GM18520 (cell line): ENCODE measurements around the gene HMGXB4.
A peak's percentile ranks its signal among the peaks of the same experiment; 100 is the strongest.
"Not testable (repeated sequence)": the region's sequence is repeated elsewhere in the genome, so short reads cannot be mapped to it uniquely, and the experiment has no call there.

Source experiments
- ATAC-seq: cut with Tn5 transposase; IDR thresholded peaks from one replicate; pipeline ENCODE4 v1.9.1; 2021; ENCODE audit not compliant: unreplicated experiment

Gene HMGXB4

DNA sequence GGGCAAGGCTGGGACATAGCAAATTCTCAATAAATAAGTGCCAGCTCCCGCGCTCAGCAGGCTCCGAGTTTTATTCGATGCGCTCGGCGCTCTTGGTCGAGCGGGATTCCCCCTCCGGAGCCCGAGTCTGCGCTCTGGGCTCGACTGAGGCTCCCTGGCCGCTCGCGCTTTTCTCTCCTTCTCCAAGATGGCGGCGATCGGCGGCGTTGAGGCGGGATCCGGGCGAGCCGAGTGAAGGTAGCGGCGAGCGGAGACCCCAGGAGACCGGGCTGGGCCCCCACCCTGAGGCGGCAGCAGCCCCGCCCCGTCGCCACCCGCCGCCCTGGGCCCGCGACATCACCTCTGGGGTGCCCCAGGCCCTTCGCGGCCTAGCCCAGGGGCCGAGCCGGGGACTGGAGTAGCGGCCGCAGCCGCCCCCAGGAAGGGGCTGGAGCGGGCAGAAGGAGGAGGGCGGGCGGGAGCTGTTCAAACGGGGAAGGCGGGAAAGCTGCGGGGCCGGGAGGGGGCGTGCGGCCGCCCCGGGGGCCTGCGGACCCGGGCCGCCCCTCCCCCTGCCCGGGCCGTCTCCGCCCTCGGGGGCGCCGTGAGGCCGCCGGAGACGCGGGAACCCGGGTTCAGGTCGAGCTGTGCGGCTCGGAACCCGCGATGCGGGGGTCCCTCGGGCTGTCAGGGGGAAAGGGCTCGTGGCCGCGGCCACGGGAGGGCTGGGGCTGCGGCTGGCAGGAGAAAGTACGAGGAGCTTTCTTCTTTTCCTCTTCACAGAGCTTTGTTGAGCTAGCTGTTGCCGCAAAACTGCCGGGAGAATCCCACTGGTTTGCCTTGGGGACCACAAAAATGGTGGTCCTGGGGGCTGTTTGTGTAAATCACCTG, at the start of gene HMGXB4:
HMGXB4 (plus strand) TSS at position 173 of the 870 bp plus-strand sequence. CDS start 4,898 bp downstream, outside the sequence.
- ATAC-seq, result peak; percentile 70

GRCh38 chr22:35208003-35208402, 49.3 kb upstream of the HMGXB4 start:
- no peak for ATAC-seq

DNA sequence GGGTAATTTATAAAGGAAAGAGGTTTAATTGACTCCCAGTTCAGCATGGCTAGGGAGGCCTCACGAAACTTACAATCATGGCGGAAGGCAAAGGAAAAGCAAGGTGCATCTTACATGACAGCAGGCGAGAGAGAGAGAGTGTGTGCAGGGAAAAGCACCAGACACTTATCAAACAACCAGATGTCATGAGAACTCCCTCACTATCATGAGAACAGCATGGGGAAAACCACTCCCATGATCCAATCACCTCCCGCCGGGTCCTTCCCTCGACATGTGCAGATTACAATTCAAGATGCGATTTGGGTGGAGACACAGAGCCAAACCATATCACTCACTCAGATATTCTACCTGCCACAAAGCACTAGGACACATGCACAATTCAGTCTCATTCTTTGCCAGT, 48.1 kb upstream of the HMGXB4 start:
- no peak for ATAC-seq

- ATAC-seq, result no peak
Observed at GRCh38 chr22:35212009-35212408, 45.3 kb upstream of the HMGXB4 start.

- ATAC-seq, result no peak
Observed at GRCh38 chr22:35212996-35213395, 44.3 kb upstream of the HMGXB4 start.

DNA sequence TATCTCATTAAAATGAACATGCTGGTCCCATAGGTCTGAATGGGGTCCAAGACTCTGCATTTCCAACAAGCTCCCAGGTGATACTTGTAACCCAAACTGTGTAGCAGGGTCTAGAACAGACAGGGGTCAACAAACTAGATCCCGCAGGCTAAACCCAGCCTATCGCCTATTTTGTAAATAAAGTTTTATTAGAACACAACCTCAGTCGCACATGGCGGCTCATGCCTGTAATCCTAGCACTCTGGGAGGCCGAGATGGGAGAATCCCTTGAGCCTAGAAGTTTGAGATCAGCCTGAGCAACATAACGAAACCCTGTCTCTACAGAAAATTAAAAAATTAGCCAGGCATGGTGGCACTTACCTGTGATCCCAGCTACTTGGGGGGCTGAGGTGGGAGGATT, 42.3 kb upstream of the HMGXB4 start:
- no peak for ATAC-seq

GRCh38 chr22:35215993-35216392, 41.3 kb upstream of the HMGXB4 start:
- no peak for ATAC-seq

- ATAC-seq, result no peak
Observed at GRCh38 chr22:35217527-35217926, 39.8 kb upstream of the HMGXB4 start.

DNA sequence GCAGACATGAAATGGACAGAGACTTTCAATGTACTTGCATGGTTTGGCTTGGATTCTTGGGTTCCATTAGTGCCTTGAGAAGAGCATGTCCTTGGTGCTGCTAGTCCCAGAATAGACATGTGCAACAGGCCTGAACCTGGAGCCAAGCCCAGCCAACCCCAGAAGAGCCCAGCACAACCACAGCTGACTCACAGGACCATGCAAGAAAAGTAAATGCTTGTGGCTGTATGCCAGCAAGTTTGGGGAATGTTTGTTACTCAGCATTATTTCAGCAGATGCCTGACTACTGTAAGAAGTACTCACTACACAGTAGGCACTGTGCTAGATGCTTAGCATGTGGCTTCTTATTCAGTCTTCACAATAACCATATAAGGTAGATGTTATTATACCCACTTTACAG, 39.2 kb upstream of the HMGXB4 start:
- ATAC-seq, result no peak

DNA sequence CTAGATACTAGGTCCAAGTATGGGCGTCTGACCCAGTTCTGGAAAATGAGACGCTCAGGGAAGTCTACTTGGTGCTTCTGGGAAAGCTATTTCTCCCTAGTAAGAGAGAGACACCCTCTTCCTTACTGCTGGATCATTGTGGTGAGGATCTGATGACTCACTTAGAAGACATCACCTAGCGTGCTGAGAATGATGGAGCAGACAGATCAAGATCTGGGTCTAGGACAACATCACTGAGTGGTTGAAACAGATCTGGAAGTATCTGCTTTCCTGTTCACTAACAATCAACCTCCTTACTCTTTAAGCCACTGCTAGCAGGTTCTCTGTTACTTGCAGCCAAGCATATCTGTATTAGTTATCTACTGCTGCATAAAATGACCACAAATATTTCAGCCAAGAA, 38.3 kb upstream of the HMGXB4 start:
- no peak for ATAC-seq

DNA sequence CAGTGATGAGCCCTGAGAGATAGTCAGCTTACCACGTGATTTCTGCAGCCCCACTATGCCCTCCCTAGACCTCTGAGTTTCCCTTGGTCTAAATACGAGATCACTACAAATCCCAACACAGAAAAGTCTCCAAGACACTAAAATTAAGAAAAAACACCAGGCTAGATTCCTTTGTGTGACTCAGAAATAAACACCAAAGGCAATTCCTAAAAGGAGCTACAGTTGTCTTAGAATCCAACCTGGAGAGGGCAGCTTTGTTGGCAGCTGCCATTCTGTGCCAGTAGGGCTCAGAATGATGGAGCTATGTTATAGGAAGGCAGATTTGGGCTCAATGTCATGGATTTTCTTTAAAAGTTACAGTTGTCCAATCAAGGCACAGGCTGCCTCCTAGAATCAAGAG, 37.1 kb upstream of the HMGXB4 start:
- no peak for ATAC-seq

GRCh38 chr22:35225010-35225409, 32.3 kb upstream of the HMGXB4 start:
- ATAC-seq, result no peak

- ATAC-seq, result no peak
Observed at GRCh38 chr22:35226958-35227647, 30.2 kb upstream of the HMGXB4 start.

- no peak for ATAC-seq
Observed at GRCh38 chr22:35229865-35230264, 27.4 kb upstream of the HMGXB4 start.

GRCh38 chr22:35230417-35230816, 26.9 kb upstream of the HMGXB4 start:
- ATAC-seq, result no peak

DNA sequence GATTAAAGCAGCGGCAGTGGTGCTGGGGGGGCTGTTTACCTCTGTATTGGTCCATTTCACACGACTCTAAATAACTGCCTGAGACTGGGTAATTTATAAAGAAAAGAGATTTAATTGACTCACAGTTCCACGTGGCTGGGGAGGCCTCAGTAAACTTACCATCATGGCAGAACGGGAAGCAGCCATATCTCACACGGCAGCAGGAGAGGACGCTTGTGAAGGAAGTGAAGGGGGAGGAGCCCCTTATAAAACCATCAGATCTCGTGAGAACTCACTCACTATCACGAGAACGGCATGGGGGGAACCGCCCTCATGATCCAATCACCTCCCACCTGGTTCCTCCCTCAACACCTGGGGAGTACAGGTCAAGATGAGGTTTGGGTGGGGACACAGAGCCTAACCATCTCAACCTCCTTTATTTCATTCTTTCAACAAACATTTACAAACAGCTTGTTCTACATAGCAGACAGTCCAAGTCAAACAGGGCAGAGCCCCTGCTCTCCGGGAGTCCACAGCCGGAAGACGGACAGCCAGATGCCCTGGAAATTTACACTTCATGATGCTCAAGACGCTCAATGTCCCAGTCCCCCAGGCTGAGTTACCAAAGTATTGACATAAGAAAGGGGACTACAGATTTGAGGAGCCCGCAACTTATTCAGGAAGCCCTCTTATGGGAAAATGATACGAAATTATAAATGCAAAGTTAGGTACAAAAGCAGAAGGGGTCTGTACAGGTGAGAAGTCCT, 26.3 kb upstream of the HMGXB4 start:
- no peak for ATAC-seq

GRCh38 chr22:35231585-35232084, 25.7 kb upstream of the HMGXB4 start:
- no peak for ATAC-seq

GRCh38 chr22:35238749-35239148, 18.5 kb upstream of the HMGXB4 start:
- not testable (repeated sequence) for ATAC-seq

DNA sequence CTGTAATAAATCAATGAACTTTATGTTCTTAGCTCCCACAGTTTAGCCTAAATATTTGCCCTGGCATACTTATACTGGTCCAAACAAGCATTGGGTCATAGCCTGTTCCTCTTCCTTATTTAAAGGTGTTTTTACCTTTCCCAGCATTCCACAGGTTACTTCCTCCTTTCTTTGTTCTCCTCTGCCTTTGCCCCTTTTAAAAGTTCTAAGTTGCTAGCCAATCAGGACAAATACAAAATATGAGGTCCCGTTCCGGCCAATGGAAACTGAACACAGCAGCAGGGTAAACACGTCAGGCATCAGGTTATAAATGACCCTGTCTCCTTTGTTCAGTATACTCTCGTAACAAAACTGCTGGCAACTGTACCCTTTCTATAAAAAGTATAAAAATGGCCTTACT, 12.8 kb upstream of the HMGXB4 start:
- not testable (repeated sequence) for ATAC-seq

GRCh38 chr22:35250156-35250555, 7.1 kb upstream of the HMGXB4 start:
- no peak for ATAC-seq

- no peak for ATAC-seq
Observed at GRCh38 chr22:35253946-35254345, 3.3 kb upstream of the HMGXB4 start.

- ATAC-seq, result peak; percentile 14
Observed at GRCh38 chr22:35257002-35257320, 332 bp upstream of the HMGXB4 start.
